ENCODE measurements around the gene ACTG2.

ACTG2 gene

DNA sequence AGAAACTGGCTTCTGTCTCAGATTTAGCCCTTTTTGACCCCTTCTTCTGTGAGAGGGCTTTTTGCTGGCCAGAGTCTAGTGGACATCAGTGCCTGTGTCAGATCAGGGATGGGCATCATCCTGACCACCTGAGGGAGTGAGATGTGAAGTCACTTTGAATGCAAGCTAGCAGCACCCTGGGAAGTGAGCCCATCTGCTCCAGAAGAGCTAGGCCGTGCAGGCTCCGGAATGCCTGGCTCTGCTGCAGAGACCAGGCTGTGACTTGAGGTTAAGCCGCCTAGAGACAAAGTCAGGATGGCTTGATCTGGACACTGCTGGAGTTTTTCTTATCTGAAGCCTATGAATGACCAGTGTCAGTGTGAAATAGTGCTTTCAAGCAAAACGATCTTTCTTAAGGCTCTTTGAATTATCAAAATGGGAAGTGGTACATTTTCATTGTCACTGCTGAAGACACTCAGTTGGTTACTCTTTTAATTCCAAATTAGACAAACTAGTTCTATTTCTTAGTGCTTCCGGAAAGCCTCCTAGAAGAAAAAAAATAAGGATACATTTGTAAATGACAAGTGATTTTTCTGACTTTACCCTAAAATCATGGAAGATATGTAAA is 54.7 kb downstream of the ACTG2 start:
- H3K4me3 ChIP-seq (ENCODE audit: low read depth, low read length) = no peak overlapping the region
- TF ChIP-seq, protein P1, sequence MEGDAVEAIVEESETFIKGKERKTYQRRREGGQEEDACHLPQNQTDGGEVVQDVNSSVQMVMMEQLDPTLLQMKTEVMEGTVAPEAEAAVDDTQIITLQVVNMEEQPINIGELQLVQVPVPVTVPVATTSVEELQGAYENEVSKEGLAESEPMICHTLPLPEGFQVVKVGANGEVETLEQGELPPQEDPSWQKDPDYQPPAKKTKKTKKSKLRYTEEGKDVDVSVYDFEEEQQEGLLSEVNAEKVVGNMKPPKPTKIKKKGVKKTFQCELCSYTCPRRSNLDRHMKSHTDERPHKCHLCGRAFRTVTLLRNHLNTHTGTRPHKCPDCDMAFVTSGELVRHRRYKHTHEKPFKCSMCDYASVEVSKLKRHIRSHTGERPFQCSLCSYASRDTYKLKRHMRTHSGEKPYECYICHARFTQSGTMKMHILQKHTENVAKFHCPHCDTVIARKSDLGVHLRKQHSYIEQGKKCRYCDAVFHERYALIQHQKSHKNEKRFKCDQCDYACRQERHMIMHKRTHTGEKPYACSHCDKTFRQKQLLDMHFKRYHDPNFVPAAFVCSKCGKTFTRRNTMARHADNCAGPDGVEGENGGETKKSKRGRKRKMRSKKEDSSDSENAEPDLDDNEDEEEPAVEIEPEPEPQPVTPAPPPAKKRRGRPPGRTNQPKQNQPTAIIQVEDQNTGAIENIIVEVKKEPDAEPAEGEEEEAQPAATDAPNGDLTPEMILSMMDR (IDR thresholded peaks at IDR 0.05; ENCODE audit: borderline replicate concordance, insufficient read depth, low read depth, low read length) = no peak

DNA sequence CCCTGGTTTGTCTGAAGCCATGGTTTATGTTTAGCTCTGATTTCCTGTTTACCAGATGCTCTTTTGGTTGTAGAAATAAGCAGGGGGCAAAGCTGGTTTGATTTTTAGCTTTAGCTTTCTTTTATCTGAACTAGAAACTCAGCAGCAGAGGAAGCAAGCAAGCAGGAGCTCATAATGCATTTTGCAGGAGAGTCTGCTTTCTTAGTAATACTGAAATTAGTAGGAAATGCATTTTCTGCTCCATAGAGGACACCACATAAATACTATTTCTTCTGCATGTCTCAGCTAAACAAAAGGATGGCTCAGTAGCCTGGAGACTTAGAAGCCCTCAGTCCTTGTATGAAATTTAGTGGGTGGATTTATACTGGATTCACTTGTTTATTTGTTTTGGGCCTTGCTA is 57.0 kb downstream of the ACTG2 start:
- no peak overlapping the region for H3K4me3 ChIP-seq (ENCODE audit: low read depth, low read length)
- TF ChIP-seq, protein P1 (IDR thresholded peaks at IDR 0.05; ENCODE audit: borderline replicate concordance, insufficient read depth, low read depth, low read length) = no peak

DNA sequence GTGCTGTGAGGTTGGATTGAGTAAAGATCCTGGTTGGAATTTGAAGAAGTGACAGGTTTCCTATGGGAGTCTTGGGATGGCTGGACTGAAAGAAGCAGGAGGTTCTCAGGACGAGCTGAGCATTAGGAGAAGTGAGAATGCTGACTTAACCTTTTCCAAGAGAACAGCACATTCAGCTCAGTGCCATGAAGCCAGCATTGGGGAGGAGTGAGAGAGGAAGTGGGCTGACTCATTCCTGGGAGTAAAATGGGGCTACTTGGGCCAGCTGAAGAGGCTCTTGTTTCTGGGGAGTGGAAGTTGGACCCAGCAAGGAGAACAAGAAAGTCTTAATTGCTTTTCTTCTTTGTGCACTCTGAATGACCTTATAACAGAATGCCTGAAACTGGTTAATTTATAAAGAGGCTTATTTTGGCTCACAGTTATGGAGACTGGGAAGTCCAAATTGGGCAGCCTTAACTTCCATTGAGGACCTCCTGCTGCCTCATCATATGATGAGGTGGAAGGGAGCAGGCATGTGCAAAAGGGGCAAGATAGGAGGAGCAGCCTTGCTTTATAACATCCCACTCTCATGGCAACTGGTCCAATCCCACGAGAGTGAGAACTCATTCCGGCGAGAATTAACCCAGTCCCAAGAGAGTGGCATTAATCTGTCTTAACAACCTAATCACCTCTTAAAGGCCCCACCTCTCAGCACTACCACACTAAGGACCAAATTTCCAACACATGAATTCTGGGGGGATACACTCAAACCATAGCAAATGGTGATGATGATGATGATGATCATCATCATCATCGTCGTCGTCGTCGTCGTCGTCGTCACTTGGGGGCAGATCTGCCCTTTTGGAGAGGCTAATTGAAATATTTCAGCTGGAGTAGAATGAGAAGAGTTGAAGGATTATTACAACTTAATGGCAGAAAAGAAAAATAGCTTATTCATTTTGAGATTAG is 60.0 kb downstream of the ACTG2 start:
- TF ChIP-seq, protein P1 (IDR thresholded peaks at IDR 0.05; ENCODE audit: borderline replicate concordance, insufficient read depth, low read depth, low read length) = no peak
- H3K4me3 ChIP-seq (ENCODE audit: low read depth, low read length) = no peak overlapping the region

DNA sequence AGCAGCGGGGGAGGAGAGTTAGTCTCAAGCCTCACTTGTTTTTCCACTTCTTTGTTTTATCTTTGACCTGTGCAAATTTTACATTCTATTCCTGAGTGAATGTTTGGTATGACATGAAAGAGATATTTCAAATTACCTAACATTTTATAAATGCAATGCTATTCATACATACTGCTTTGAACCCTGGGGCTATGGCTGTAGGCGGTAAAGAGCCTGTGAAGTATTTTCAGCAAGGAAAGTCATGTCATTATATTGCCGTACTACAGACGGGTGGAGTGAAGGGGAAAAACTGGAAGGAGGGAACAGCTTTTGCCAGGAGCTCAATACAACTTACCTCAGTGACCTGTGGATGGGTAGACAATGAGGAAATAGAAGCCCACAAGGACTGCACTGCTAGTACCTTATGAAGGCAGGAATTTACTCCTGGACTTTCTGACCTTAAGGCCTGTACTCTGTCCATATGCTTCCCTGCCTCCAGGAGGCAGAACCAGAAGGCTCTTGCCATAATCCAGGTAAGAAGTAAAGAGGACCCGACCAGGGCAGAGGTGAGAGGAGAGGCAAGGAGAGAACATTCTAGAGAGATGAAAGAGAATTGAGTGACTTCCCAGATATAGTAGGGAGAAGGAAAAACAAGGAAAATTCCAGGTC is 63.5 kb downstream of the ACTG2 start:
- H3K4me3 ChIP-seq (ENCODE audit: low read depth, low read length) = no peak overlapping the region
- TF ChIP-seq, protein P1 (IDR thresholded peaks at IDR 0.05; ENCODE audit: borderline replicate concordance, insufficient read depth, low read depth, low read length) = no peak

DNA sequence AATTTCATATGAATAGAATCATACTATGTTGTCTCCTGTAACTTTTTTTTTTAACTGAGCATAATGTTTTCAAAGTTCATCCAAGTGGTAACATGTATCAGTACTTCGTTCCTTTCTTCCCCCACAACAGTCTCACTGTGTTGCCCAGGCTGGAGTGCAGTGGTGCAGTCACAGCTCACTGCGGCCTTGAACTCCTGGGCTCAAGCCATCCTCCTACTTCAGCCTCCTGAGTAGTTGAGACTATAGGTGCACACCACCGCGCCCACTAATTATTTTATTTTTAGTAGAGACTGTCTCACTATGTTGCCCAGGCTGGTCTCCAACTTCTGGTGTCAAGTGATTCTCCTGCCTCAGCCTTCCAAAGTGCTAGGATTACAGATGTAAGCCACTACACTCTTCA is 68.5 kb downstream of the ACTG2 start:
- TF ChIP-seq, protein P1 (IDR thresholded peaks at IDR 0.05; ENCODE audit: borderline replicate concordance, insufficient read depth, low read depth, low read length) = no peak
- no peak overlapping the region for H3K4me3 ChIP-seq (ENCODE audit: low read depth, low read length)

DNA sequence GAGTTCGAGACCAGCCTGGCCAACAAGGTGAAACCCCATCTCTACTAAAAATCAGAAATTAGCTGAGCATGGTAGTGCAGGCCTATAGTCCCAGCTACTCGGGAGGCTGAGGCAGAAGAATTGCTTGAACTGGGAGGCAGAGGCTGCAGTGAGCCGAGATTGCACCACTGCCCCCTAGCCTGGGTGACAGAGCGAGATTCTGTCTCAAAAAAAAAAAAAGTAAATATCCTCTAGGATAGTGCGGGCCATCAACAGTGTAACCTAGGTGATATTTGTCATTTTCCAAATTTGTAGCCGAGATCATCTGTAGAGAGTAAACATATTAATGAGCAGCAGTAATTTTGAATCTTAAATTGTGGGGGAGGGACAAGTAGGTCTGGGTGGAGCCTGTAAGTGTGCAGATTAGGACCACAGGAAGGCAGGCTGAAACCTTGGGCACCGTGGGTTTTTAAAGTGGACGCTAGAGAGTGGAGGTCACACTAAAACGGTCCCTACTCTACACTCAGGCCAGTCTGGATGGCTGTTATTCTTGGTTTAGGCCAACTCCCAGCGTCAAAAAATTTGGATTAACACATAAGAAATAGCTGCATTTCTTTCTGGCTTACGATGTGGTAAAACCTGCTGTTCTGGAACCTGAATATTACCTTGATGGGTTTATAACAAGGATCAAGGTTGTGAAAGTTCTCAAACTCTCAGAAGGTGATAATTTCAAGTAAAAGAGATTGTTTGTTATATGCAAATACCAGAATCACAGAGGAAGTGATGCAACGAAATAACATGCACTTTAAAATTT is 69.2 kb downstream of the ACTG2 start:
- TF ChIP-seq, protein P1 (IDR thresholded peaks at IDR 0.05; ENCODE audit: borderline replicate concordance, insufficient read depth, low read depth, low read length) = no peak
- H3K4me3 ChIP-seq (ENCODE audit: low read depth, low read length) = no peak overlapping the region

Data from GM12875 (cell line).